GM18499 (cell line): ENCODE measurements around the gene EDDM3A.
"Not testable (repeated sequence)": the region's sequence is repeated elsewhere in the genome, so short reads cannot be mapped to it uniquely, and the experiment has no call there.

Experiments
- ATAC-seq: cut with Tn5 transposase; IDR thresholded peaks from one replicate; pipeline ENCODE4 v1.9.1; 2021; ENCODE audit warnings: moderate number of reproducible peaks; ENCODE audit not compliant: insufficient read depth, unreplicated experiment

Gene EDDM3A

GRCh38 chr14:20732979-20733635 is 12.6 kb upstream of the EDDM3A start:
- no peak for ATAC-seq

GRCh38 chr14:20733684-20734429 is 11.8 kb upstream of the EDDM3A start:
- ATAC-seq = no peak

- no peak for ATAC-seq
Measured at GRCh38 chr14:20734430-20734806, 11.3 kb upstream of the EDDM3A start.

DNA sequence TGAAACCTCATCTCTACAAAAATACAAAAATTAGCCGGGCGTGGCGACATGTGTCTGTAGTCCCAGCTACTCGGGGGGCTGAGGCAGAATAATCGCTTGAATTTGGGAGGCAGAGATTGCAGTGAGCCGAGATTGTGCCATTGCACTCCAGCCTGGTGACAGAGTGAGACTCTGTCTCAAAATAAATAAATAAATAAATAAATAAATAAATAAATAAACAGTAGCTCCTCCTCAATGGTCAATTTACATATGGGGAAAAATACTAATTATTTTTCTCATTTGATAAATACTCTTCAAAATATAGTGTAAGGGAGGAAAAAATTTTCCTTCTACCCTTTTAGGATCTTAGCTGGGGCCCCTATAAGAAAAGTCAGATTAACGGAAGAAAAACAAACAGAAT is 7.4 kb upstream of the EDDM3A start:
- ATAC-seq = not testable (repeated sequence)

- no peak for ATAC-seq
Measured at GRCh38 chr14:20742132-20742531, 3.6 kb upstream of the EDDM3A start.

GRCh38 chr14:20743556-20743955 is 2.1 kb upstream of the EDDM3A start:
- ATAC-seq = no peak

GRCh38 chr14:20746566-20746965 is 879 bp downstream of the EDDM3A start:
- no peak for ATAC-seq

DNA sequence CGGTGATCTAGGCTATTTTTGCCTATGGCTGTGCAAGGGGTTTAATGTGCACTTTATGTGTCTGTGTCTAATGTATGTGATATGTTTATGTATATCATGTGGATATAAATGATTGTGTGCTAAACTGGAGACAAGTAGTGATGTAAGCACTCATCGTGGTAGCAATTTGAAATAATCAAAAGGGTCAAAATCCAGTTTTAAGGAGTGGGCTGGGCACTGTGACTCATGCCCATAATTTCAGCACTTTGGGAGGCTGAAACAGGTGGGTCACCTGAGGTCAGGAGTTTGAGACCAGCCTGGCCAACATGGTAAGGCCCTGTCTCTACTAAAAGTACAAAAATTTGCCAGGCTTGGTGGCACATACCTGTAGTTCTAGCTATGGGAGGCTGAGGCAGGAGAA is 2.8 kb downstream of the EDDM3A start:
- no peak for ATAC-seq

- ATAC-seq = no peak
Measured at GRCh38 chr14:20750194-20750593, 4.5 kb downstream of the EDDM3A start.

GRCh38 chr14:20751963-20752562 is 6.4 kb downstream of the EDDM3A start:
- no peak for ATAC-seq

DNA sequence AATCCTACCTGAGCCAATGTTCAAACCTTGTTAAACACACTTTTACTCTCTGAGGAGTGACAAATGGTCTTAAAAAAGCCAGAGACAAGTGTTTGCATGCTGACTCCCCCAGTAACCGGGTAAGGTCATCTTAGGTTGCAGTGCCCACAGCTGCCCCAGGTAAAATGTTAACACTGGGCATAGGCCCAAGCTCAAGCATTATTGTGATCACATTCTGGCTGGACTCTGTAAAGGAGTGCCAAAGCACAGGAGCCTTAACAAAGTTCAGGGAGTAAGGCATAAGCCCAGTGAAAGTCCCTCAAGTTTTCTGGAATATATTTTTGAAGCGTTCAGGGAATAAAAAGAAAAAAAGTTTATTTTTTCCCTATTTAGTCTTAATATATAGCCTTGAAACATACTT is 8.6 kb downstream of the EDDM3A start:
- ATAC-seq = no peak

DNA sequence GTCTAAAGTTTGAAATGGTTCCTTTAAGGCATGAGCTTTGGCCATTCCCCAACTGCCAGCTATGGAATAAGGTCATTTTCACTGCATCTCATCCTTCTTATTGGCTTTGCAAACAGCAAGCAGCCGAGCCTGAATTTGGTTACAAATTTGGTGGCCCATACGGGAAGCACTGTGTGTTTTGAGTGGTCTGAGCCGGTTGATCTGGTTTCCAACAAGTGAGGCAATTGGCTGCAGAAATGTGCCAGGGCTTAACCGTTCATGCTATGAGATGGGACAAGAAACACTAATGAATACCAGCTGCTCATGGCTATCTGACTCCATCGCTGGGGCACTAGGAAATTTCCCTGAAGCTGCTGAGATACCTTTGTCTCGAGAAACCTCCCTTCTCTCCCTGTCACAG is 9.3 kb downstream of the EDDM3A start:
- no peak for ATAC-seq

- ATAC-seq = no peak
Measured at GRCh38 chr14:20757965-20758364, 12.3 kb downstream of the EDDM3A start.

GRCh38 chr14:20759465-20759864 is 13.8 kb downstream of the EDDM3A start:
- not testable (repeated sequence) for ATAC-seq

GRCh38 chr14:20760950-20761349 is 15.3 kb downstream of the EDDM3A start:
- ATAC-seq = no peak

GRCh38 chr14:20768593-20768892 is 22.9 kb downstream of the EDDM3A start:
- ATAC-seq = no peak

DNA sequence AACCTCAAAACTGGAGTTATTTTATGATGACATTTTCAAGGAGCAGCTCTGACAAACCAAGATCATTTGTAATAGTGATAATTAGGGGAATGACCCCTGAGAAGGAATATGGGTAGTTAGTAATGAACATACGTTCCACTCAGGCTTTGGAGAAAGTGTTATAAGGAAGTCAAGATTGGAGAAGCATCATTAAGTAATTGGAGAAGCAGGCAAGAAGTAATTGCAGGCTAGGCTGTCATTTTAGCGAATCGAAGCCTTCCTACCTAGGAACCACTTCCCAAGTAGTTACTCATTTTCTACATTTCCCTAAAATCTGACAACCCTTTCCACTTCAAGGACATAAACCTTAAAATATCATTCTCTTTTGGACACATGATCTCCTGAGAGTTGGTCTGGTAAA is 23.7 kb downstream of the EDDM3A start:
- no peak for ATAC-seq

DNA sequence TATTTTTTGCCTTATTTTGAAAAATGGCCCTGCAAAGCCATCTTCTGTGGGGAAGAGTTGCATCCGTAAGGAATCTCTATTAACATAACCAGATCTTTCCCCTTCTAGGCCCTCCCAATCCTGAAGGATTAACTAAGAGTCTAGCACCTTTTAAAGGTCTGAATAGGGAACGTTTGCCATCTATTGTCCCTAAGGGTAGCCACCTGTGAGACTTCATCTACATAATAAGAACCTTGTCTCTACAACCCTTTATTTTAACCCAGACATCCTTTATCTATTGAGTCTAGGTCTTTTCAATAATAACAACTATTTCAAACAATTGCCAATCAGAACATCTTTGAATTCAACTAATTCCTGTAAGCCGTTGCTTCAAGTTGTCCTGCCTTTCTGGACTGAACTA is 27.0 kb downstream of the EDDM3A start:
- ATAC-seq = no peak

- ATAC-seq = no peak
Measured at GRCh38 chr14:20774258-20774824, 28.7 kb downstream of the EDDM3A start.

DNA sequence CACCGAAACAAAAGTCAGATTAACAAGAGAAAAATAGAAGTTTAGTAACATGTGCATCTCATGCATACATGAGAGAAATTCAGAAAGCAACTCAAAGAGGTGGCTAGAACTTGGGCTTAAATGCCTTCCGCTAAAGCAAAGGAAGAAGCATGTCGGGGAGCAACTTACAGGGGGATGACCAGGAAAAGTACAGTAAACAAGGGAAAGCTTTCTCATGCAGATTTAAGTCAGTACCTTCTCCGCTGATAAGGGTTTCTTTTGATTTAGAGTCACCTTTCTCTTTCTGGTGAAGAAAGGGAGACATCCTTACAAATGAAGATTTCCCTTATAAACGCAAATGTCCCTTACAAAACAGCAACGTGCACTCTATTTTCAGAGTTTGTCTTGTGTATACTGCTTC is 29.4 kb downstream of the EDDM3A start:
- ATAC-seq = no peak

DNA sequence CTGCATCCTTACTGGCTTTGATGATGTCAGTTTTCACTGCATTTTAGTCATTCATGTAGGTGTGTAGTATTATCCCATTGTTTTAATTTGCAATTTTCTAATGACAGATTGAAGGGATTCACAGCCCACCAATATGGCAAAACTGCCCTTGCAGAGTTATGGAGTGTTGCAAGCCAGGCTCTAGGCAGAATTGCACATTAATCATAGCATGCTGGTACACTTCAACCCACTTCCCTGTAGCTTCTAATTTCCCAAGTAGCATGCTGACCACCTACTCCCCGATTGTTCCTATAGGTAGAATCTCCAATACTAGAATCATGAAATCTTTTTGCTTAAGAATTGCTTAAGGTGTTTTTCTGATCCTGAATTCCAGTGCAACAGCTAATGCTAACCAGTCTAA is 30.2 kb downstream of the EDDM3A start:
- ATAC-seq = no peak

DNA sequence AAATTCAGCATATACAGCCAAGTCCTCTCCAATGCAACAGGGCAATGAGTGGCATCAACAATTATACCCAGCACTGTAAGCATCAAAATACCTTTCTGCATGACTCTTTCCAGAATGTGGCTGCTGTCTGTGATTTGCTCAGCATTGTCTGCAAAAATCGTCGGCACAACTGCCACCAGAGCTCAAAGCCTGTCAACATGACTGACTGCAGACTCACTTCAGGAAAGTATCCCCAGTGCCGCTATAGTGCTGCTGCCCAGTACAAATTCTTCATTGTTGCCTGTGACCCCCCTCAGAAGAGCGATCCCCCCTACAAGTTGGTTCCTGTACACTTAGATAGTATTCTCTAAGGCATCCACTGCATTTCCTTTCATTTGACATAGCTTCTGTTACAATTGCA is 36.1 kb downstream of the EDDM3A start:
- ATAC-seq = no peak
